HCT116 (cell line): Measurements from ENCODE around the gene NAALAD2.

Experiments
- CEBPB ChIP-seq: IDR thresholded peaks from 2 replicates; pipeline ENCODE4 v1.6.1; 2012; ENCODE audit warnings: low read depth
- CTCF ChIP-seq, 3 experiments: fragments of 200-600 bp in 1 of 3; sonication (generic) in 1 of 3; IDR thresholded peaks in 2 of 3; conservative IDR thresholded peaks in 1 of 3; 2 replicates each; pipeline ENCODE4 v1.5.1; 2012 to 2017; ENCODE audit warnings: low read depth in 2 of 3, low read length in 2 of 3, antibody characterized with exemption in 1 of 3, borderline replicate concordance in 1 of 3, control low read depth in 1 of 3, mild to moderate bottlenecking in 1 of 3, mixed read lengths in 1 of 3, mixed run types in 1 of 3, moderate library complexity in 1 of 3; ENCODE audit not compliant: insufficient read depth in 1 of 3
- EGR1 ChIP-seq: IDR thresholded peaks from 2 replicates; pipeline ENCODE4 v1.6.1; 2012; ENCODE audit warnings: low read depth
- ELF1 ChIP-seq: IDR thresholded peaks from 2 replicates; pipeline ENCODE4 v1.6.1; 2012; ENCODE audit warnings: low read depth, borderline replicate concordance
- EZH2 ChIP-seq: fragments of 200-600 bp; sonication (generic); IDR thresholded peaks from 2 replicates; pipeline ENCODE4 v1.6.1; 2017; ENCODE audit warnings: antibody characterized with exemption, mixed run types
- EZH2phosphoT487 ChIP-seq: fragments of 200-600 bp; IDR thresholded peaks from 2 replicates; pipeline ENCODE4 v1.6.1; 2018; ENCODE audit warnings: antibody characterized with exemption, borderline replicate concordance
- JUND ChIP-seq: IDR thresholded peaks from 2 replicates; pipeline ENCODE4 v1.6.1; 2012
- MAX ChIP-seq: IDR thresholded peaks from 2 replicates; pipeline ENCODE4 v1.6.1; 2012
- POLR2A ChIP-seq: IDR thresholded peaks from 2 replicates; pipeline ENCODE4 v1.7.0; 2011; ENCODE audit warnings: borderline replicate concordance; ENCODE audit not compliant: insufficient read depth, insufficient read length; ENCODE audit errors: extremely low read depth
- POLR2AphosphoS5 ChIP-seq: IDR thresholded peaks from 2 replicates; pipeline ENCODE4 v1.6.1; 2011; ENCODE audit warnings: mild to moderate bottlenecking, low read depth, low read length, moderate library complexity
- REST ChIP-seq: IDR thresholded peaks from 2 replicates; pipeline ENCODE4 v1.6.1; 2012; ENCODE audit warnings: low read depth
- SIN3A ChIP-seq: IDR thresholded peaks from 2 replicates; pipeline ENCODE4 v1.6.1; 2012; ENCODE audit warnings: low read depth
- YY1 ChIP-seq: IDR thresholded peaks from 2 replicates; pipeline ENCODE4 v1.6.1; 2011; ENCODE audit warnings: low read length, low read depth, moderate library complexity, mild to moderate bottlenecking; ENCODE audit not compliant: insufficient replicate concordance; ENCODE audit errors: extremely low read depth
- ZBTB33 ChIP-seq: IDR thresholded peaks from 2 replicates; pipeline ENCODE4 v1.6.1; 2011; ENCODE audit warnings: mild to moderate bottlenecking, low read length, moderate library complexity; ENCODE audit not compliant: insufficient replicate concordance; ENCODE audit errors: extremely low read depth

- no peak for TF ChIP-seq EGR1
- TF ChIP-seq CTCF (IDR thresholded peaks at IDR 0.05 in 2 of 3, conservative IDR thresholded peaks at IDR 0.05 in 1 of 3; ENCODE audit: borderline replicate concordance in 1 of 3, insufficient read depth in 1 of 3, low read depth in 2 of 3, low read length in 2 of 3) = no peak
- no peak for TF ChIP-seq REST
- no peak for TF ChIP-seq ZBTB33
- no peak for TF ChIP-seq CEBPB
- TF ChIP-seq POLR2A = no peak
- TF ChIP-seq EZH2phosphoT487 = no peak
- TF ChIP-seq ELF1 = no peak
- TF ChIP-seq SIN3A = no peak
- no peak for TF ChIP-seq MAX
- TF ChIP-seq YY1 = no peak
- no peak for TF ChIP-seq POLR2AphosphoS5
- no peak for TF ChIP-seq JUND
- TF ChIP-seq EZH2 = no peak
These were observed 100.5 kb downstream of the NAALAD2 start for GRCh38 chr11:90234977-90235376.
